HT1080 (cell line): ENCODE measurements around the gene RBMS3. TPM values are rescaled to one million over a fixed set of nuclear protein-coding genes. Genes with fewer than 3 reads are reported as not detected.
"Not testable (repeated sequence)": the region's sequence is repeated elsewhere in the genome, so short reads cannot be mapped to it uniquely, and the experiment has no call there.

Experiments used
- DNase-seq: peaks from one replicate; pipeline ENCODE4 v3.0.0-alpha.2; 2015; ENCODE audit warnings: low read depth
- total RNA-seq: library from RNA; depleted of rRNA; stranded (reverse); fragments of >200 nt; shearing (Covaris generic); gene quantifications from 2 replicates; pipeline ENCODE4 v1.2.3, GENCODE V29; 2014

Gene RBMS3
- total RNA-seq, 1 experiment from 2014 or later, result 19.6 TPM

DNA sequence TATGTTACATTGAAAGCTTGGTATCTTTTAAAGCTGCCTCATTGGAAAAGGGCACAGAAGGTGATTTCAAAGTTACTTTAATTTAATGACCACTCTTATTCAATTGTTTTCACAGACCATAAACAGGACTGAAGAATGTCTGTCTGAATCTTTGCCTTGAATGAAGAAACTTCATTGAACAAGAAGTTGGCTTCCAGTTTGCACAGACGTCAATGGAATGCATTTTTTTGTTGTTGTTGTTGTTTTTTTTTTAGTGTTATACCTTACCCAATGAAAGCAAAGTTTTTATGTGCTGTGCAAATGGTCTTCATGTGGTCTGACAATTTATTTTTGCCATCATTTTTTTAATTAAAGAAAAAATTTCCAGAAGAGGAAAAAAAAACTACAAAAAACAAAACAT, 722.9 kb downstream of the RBMS3 start:
- no peak for DNase-seq

- DNase-seq, result no peak
Observed at GRCh38 chr3:30004481-30004880, 723.6 kb downstream of the RBMS3 start.

DNA sequence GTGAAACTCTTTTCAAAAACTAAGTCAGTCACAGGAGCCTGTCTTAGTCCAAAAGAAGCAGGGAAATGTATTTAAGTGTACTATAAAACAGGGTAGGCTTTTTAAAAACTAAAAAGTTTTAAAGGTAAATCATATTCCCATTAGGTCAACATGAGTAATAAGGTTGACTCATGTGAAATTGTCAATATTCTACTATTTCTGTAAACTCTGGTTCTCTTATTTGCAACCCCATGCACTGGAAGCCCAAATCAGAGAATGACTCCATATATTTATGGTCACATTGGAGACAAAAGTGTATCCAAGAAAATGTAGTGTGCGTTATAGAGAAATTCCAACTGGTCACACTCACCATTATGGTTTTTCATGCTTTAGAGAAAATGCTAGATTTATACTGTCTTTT, 725.2 kb downstream of the RBMS3 start:
- no peak for DNase-seq

DNA sequence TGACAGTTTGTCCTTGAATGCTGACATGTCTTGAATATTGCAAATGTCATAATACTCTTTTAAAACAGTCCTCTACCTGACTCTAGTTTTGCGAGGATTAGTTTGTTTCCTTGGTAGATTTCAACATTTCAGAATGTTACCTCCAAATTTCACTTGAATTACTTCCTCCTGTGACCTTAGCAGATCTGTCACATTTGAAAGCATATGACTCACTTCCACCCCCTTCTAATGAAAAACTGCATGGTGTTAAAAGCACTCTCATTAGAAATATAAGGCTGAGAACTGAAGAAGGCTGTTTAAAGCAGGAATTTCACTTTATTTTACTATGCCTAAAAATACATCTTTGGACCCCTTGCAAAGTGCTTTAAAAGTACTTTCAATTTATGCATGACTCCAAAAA, 726.8 kb downstream of the RBMS3 start:
- peak; percentile 17 for DNase-seq

GRCh38 chr3:30011237-30011803, 730.4 kb downstream of the RBMS3 start:
- DNase-seq, result no peak

- DNase-seq, result peak; percentile 64
Observed at GRCh38 chr3:30012941-30013543, 732.2 kb downstream of the RBMS3 start.

GRCh38 chr3:30017901-30018300, 737.0 kb downstream of the RBMS3 start:
- DNase-seq, result peak; percentile 53

- DNase-seq, result no peak
Observed at GRCh38 chr3:30020380-30020779, 739.5 kb downstream of the RBMS3 start.

DNA sequence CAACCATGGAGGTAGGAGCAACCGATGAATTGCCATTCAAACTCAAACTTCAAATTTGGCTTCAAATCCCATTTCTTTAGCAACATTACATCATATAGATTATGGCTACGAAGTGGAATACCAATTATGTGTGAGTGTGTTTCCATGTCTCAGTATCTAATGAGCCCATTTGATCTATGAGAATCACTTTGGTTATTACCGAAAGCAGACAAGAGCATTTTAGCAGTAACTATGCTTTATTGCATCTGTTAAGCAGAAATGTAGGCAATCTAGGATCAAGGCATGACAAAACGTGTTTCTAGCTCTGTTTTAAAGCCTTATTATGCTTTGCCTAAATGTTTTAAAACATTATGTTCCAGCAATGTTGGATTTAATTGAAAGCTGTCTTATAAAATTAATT, 743.6 kb downstream of the RBMS3 start:
- no peak for DNase-seq

GRCh38 chr3:30026851-30027250, 746.0 kb downstream of the RBMS3 start:
- DNase-seq, result no peak

DNA sequence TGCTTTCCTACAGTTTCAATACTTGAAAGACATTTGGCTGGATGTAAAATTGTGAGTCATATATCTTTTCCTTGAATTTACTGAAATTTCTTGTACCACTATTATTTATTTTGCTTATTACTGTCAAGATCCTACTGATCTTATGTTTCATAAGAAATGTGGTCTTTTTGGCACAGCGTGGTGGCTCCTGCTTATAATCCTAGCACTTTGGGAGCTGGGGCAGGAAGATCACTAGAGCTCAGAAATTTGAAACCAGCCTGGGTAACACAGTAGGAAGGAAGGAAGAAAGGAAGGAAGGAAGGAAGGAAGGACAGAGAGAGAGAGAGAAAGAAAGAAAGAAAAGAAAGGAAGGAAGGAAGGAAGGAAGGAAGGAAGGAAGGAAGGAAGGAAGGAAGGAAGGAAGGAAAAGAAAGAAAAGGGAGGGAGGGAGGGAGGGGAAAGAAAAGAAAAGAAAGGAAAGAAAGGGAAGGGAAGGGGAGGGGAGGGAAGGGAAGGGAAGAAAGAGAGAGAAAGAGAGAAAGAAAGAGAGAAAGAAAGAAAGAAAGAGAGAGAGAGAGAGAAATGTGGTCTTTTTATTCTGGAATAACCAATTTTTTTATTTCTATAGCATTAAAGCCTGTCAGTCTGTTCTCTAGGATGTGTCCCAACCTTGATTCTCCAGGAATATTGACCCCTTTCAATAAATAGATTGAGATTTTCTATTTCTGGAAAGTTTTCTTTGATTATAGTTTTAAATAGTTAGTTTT, 753.5 kb downstream of the RBMS3 start:
- DNase-seq, result no peak

- no peak for DNase-seq
Observed at GRCh38 chr3:30035935-30036567, 755.2 kb downstream of the RBMS3 start.

DNA sequence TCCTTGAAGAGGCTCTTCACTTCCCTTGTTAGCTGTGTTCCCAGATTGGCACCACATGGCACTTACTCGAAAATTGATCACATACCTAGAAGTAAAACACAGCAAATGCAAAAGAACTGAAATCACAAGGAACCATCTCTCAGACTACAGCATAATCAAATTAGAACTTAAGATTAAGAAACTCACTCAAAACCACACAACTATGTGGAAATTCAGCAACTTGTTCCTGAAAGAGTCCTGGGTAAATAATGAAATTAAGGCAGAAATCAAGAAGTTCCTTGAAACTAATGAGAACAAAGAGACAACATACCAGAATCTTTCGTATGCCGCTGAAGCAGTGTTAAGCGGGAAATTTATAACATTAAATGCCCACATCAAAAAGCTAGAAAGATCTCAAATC, 759.3 kb downstream of the RBMS3 start:
- no peak for DNase-seq

DNA sequence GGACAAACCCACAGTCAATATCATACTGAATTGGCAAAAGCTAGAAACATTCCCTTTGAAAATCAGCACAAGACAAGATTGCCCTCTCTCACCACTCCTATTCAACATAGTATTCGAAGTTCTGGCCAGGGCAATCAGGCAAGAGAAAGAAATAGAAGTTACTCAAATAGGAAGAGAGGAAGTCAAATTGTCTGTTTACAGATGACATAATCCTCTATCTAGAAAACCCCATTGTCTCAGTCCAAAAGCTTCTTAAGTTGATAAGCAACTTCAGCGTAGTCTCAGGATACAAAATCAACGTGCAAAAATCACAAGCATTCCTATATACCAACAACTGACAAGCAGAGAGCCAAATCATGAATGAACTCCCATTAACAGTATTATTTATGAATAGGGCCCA, 760.6 kb downstream of the RBMS3 start:
- DNase-seq, result not testable (repeated sequence)

DNA sequence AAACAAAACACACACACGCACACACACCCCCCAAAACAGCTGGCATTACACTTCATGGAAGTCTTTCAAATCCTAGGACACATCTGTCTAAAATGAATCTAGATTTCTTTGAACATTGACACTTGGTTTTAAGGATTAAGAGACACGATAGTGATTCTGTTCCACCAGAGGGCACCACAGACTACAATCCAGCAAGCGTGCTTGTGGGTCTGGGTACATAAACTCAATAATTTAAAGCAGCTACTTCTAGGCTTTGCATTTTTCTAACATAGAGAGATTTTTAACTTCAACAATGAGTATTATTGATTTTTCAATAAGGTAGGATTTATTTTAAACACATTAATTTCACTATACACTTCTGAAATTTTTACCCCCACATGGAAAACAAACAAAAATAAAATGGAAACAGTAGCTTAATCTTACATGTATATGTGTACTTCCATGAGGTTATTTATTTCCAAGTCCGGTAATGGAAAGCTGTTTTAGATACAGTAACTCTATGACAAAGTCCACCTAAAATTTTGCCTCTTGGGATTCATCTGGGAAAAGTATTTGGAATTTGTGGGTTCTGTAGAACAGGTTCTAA, 761.5 kb downstream of the RBMS3 start:
- DNase-seq, result peak; percentile 62

- no peak for DNase-seq
Observed at GRCh38 chr3:30042916-30043555, 762.2 kb downstream of the RBMS3 start.

- no peak for DNase-seq
Observed at GRCh38 chr3:30044515-30044914, 763.6 kb downstream of the RBMS3 start.

DNA sequence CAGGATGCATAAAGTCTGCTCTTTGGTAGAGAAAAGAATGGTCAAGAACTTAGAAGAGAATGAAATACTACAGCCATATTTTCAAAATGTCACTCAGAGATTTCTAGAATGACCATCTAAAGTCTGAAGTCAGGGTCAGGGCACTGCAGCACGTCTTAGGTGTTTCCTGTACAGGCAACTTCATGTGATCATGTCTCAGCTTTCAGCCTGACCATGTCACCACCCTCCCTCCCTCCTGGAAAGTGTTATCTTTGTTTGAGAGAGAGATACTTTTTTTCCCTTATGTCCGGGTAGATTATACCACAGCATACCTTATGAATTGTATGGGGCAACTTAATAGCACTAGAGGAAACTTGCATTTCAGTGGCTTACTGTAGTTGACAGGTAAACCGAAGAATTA, 767.6 kb downstream of the RBMS3 start:
- DNase-seq, result no peak

- not testable (repeated sequence) for DNase-seq
Observed at GRCh38 chr3:30050116-30050515, 769.2 kb downstream of the RBMS3 start.

GRCh38 chr3:30059240-30059639, 778.4 kb downstream of the RBMS3 start:
- no peak for DNase-seq
